Peyer's patch (tissue), 4 donors: ENCODE results near the gene RFESD. TPM values are rescaled to one million over a fixed set of nuclear protein-coding genes. Genes with fewer than 3 reads are reported as not detected.
"Not testable (repeated sequence)": the region's sequence is repeated elsewhere in the genome, so short reads cannot be mapped to it uniquely, and the experiment has no call there.

Source experiments
- DNase-seq, 3 donors: peaks; one replicate each; pipeline ENCODE4 v3.0.0-alpha.2; 2017 to 2019
- H3K27ac ChIP-seq, 4 donors: fragments of 200-600 bp; sonication (generic); one replicate each; pipeline ENCODE4 v1.5.1; 2016 to 2019
- H3K27me3 ChIP-seq, 2 donors: fragments of 200-600 bp; sonication (generic); one replicate each; pipeline ENCODE4 v1.5.1; 2019
- H3K36me3 ChIP-seq, 3 donors: fragments of 200-600 bp; sonication (generic); one replicate each; pipeline ENCODE4 v1.5.1; 2016 to 2019
- H3K4me1 ChIP-seq, 4 donors: fragments of 200-600 bp; sonication (generic); one replicate each; pipeline ENCODE4 v1.5.1; 2016 to 2019
- H3K4me3 ChIP-seq, 4 donors: fragments of 200-600 bp; sonication (generic); 1 replicate in 3 of 4; 2 replicates in 1 of 4; pipeline ENCODE4 v1.5.1; 2016 to 2019; ENCODE audit warnings: mild to moderate bottlenecking in 1 of 4
- H3K9me3 ChIP-seq, 4 donors: fragments of 200-600 bp; sonication (generic); one replicate each; pipeline ENCODE4 v1.5.1; 2016 to 2019; ENCODE audit warnings: mild to moderate bottlenecking in 1 of 4
- POLR2A ChIP-seq, 2 donors: fragments of 450-650 bp; IDR thresholded peaks; one replicate each; pipeline ENCODE4 v1.5.1; 2017; ENCODE audit warnings: antibody characterized with exemption in 2 of 2, mild to moderate bottlenecking in 2 of 2, moderate library complexity in 2 of 2
- total RNA-seq, 4 donors: library from RNA; depleted of rRNA; stranded (reverse); fragments of >200 nt; gene quantifications; one replicate each; pipeline ENCODE4 v1.1.0, GENCODE V29; 2016
- TF ChIP-seq, protein P1 (sequence below), 6 experiments: fragments of 450-650 bp in 4 of 6; fragments of 200-600 bp in 2 of 6; sonication (generic) in 1 of 6; IDR thresholded peaks; one replicate each; pipeline ENCODE4 v1.5.1; 2017 to 2019; ENCODE audit warnings: antibody characterized with exemption in 6 of 6, mild to moderate bottlenecking in 3 of 6, moderate library complexity in 1 of 6

The RFESD gene
- total RNA-seq, 4 donors from 2014 or later, result 1.7 TPM; not detected in 3

DNA sequence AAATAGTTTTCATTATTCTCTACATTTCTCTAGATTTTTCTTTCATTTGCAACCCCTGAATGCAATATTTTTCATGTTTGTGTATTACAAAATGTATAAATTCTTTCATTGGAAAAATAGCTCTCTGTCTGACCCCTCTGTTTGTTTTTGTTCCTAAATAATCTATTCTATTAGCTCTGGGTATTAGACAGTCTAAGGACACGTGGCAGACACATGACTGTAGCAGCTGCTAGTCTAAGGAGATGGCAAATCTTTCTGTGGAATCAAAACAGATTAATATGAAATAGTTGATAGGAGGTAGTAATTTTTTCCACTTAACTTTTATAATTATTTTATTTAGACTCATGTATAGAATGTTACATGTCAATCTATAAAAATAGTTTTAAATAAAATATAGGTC lies 57.6 kb downstream of the RFESD start:
- Histone ChIP-seq H3K27me3 (no peaks in the 10 kb centered on the region), H3K4me1 (no peaks in the 10 kb centered on the region), H3K4me3 (no peak overlapping the region), H3K27ac (no peak overlapping the region), H3K9me3 (no peaks in the 10 kb centered on the region), H3K36me3 (no peaks in the 10 kb centered on the region)
- TF ChIP-seq, protein P1, sequence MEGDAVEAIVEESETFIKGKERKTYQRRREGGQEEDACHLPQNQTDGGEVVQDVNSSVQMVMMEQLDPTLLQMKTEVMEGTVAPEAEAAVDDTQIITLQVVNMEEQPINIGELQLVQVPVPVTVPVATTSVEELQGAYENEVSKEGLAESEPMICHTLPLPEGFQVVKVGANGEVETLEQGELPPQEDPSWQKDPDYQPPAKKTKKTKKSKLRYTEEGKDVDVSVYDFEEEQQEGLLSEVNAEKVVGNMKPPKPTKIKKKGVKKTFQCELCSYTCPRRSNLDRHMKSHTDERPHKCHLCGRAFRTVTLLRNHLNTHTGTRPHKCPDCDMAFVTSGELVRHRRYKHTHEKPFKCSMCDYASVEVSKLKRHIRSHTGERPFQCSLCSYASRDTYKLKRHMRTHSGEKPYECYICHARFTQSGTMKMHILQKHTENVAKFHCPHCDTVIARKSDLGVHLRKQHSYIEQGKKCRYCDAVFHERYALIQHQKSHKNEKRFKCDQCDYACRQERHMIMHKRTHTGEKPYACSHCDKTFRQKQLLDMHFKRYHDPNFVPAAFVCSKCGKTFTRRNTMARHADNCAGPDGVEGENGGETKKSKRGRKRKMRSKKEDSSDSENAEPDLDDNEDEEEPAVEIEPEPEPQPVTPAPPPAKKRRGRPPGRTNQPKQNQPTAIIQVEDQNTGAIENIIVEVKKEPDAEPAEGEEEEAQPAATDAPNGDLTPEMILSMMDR (IDR thresholded peaks at IDR 0.05), result no peak
- no peak for TF ChIP-seq POLR2A (IDR thresholded peaks at IDR 0.05)
- no peak for DNase-seq

DNA sequence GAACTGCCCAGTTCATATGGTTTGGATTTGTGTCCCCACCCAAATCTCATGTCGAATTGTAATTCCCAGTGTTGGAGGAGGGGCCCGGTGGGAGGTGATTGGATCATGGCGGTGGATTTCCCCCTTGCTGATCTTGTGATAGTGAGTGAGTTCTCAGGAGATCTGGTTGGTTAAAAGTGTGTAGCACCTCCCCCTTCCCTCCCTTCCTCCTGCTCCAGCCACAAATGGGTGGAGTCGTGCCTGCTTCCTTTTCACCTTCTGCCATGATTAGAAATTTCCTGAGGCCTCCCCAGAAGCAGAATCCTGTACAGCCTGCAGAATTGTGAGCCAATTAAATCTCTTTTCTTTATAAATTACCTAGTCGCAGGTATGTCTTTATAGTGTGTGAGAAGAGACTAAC lies 59.6 kb downstream of the RFESD start:
- not testable (repeated sequence) for H3K27ac ChIP-seq, DNase-seq, H3K4me1 ChIP-seq, H3K9me3 ChIP-seq, H3K27me3 ChIP-seq, H3K36me3 ChIP-seq, H3K4me3 ChIP-seq

DNA sequence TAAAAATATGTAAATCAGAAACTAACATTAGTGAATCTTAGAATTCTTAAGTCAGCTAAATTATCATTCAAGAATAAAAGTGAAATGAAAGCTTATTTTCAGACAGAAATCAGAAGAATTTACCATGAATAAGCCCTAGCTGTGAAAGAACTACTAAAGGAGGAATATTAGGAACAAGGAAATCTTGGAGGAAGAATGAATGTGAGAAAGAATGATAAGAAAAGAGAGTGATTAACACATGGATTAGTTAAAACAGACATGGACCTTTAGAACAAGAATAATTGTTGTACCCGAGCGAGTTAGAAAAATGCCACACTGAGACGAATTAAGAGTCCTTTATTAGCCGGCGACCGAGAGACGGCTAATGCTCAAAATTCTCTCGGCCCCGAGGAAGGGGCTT lies 60.5 kb downstream of the RFESD start:
- no peaks in the 10 kb centered on the region for H3K36me3 ChIP-seq
- H3K27ac ChIP-seq, result no peak overlapping the region
- no peak overlapping the region for H3K4me3 ChIP-seq
- DNase-seq, result no peak
- H3K27me3 ChIP-seq, result no peaks in the 10 kb centered on the region
- no peaks in the 10 kb centered on the region for H3K9me3 ChIP-seq
- TF ChIP-seq, protein P1 (IDR thresholded peaks at IDR 0.05), result no peak
- TF ChIP-seq POLR2A (IDR thresholded peaks at IDR 0.05), result no peak
- H3K4me1 ChIP-seq, result no peaks in the 10 kb centered on the region

Other genes with a start within 250 kb of the RFESD start
- gene SKIC3, start 91.8 kb upstream of the RFESD start, total RNA-seq, result 10 to 100 TPM; 47.8 to 84.2 (median 64.2) TPM
- gene ARSK, start 91.7 kb upstream of the RFESD start, total RNA-seq, result 1 to 10 TPM in 3 of 4 donors, under 1 TPM in 1; 0.76 to 6.6 (median 2.1) TPM
- gene GPR150, start 26.7 kb upstream of the RFESD start, total RNA-seq, result 1 to 10 TPM in 1 of 4 donors, under 1 TPM in 1, not detected in 2; 0.95 to 4.1 TPM
- gene SPATA9, start 36.2 kb downstream of the RFESD start, total RNA-seq, result not detected
- 10 to 100 TPM; 40.1 to 95.7 (median 71.0) TPM for gene RHOBTB3, start 84.6 kb downstream of the RFESD start, total RNA-seq
- 100 to 1,000 TPM; 126 to 311 (median 181) TPM for gene GLRX, start 175.9 kb downstream of the RFESD start, total RNA-seq